Measurements from ENCODE around the gene DCP1B. TPM values are rescaled to one million over a fixed set of nuclear protein-coding genes. Genes with fewer than 3 reads are reported as not detected.

DCP1B gene
- total RNA-seq: 12.7 and 13.1 TPM in 2 replicates

DNA sequence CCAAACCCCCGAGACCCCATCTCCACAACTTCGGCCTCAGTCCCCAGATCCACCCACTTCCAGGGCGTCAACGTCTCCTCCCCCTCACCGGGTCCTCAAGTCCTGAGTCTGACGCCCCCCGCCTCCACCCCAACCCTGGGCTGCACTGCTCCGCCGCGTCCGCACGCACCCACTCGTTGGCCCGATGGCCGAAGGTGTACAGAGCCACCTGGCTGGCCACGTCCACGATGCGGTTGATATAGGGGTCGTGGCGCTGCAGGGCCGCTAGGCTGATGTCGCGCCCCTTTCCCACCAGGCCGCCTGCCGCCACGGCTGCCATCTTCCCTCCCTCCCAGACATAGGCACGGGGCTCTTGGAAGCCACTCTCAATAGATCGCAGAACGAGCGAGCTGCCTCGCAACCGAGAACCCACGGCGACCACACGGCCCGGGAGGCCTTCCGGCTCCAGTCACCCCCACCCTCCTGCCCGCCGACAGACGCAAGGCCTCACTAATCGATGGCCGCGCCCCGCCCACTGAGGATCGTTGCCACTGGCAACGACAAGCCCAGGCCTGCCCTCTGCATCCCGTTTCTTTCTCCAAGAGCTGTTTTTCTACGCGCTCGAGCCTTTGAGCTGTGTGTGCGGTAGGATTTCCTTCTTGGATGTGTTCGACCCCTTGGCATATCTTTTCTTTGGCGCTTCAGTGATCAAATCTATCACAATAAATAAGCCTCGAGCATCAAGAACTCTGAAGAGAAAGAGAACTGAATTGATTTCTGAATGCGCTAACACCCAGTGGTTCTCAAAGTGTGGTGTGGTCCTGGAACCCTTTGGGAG lies at the start of gene DCP1B:
Gene DCP1B, minus strand, starts transcription at position 345 of the 817 bp plus-strand sequence. Its CDS starts 26 bp downstream, at position 319.

GRCh38 chr12:2052826-2053678 lies 48.8 kb upstream of the DCP1B start, which contains the start of gene CACNA1C:
CACNA1C (plus strand) TSS chr12:2052987; CDS start chr12:2053563, 576 bp downstream.

GRCh38 chr12:1918081-1918883 lies 86.0 kb downstream of the DCP1B start, which contains the start of gene CACNA2D4:
CACNA2D4 (minus strand) TSS chr12:1918652; CDS start chr12:1918473, 179 bp downstream.

Other genes starting within 250 kb of the DCP1B start
- gene LRTM2, start 183.9 kb downstream of the DCP1B start, total RNA-seq: not detected in 2 replicates
- gene CACNA2D4, start 85.8 kb downstream of the DCP1B start, total RNA-seq: 0.16 TPM in 1 of 2 replicates, not detected in the other
- gene CACNA1C, start 48.5 kb upstream of the DCP1B start, total RNA-seq: 0.15 TPM in 1 of 2 replicates, not detected in the other

Data from hair follicular keratinocyte (primary cell).